ENCODE measurements around the gene PHLDB3. TPM values are rescaled to one million over a fixed set of nuclear protein-coding genes. Genes with fewer than 3 reads are reported as not detected.
"Not testable (repeated sequence)": the region's sequence is repeated elsewhere in the genome, so short reads cannot be mapped to it uniquely, and the experiment has no call there.

Gene PHLDB3
- total RNA-seq, 6 donors from 2014 or later = 1.8 to 22.6 (median 13.8) TPM

DNA sequence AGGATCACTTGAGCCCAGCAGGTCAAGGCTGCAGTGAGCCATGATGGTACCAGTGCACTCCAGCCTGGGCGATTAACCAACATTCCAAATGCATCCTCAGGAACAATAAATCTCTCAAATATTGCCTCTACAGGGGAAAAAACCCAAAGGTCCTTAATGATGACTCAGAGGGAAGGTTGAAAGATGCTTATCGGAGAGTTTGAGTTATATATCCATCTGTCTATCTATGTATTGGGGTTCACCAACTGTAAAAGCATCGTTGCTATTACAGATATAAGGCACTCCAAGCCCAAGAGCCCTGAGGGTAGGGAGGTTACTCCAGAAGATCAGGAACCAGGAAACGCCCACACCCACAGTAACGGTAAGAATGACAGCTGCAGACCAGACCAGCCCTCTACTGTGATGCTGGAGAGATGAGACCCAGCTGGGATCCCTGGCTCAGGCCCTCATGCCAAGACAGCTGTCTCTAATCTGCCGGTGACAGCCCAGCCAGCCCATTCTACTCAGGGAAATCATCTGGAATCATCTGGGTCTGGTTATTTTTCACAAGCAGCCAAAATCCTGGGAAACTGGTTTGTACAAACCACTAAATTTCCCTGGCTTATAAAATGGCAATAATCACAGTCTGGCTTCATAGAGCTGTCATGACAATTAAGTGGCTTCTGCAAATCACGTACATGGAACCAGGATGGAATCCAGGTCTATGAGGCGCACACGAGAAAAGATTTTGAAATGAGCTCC is 66.1 kb downstream of the PHLDB3 start:
- WGBS, 2 donors = 56 to 59% methylated on average over 9 of the region's 9 CpGs
- ATAC-seq (ENCODE audit: low FRiP score in 2 of 2) (peak; percentile 68 to 90), DNase-seq (peak in 1 of 2 donors; percentile 29)
- H3K9me3 ChIP-seq = no peaks in the 10 kb centered on the region
- peak overlapping the region; percentile 31 to 66 (median 38) for H3K27ac ChIP-seq
- H3K4me1 ChIP-seq = peaks cover 13 to 19% (median 17%) of the 10 kb centered on the region in 4 donors
- H3K4me3 ChIP-seq = no peak overlapping the region
- no peaks in the 10 kb centered on the region for H3K36me3 ChIP-seq
- TF ChIP-seq POLR2A (IDR thresholded peaks at IDR 0.05) (no peak), EP300 (IDR thresholded peaks at IDR 0.05) (no peak), POLR2AphosphoS5 (IDR thresholded peaks at IDR 0.05) (peak; percentile 70 to 72)
- TF ChIP-seq, protein P1, sequence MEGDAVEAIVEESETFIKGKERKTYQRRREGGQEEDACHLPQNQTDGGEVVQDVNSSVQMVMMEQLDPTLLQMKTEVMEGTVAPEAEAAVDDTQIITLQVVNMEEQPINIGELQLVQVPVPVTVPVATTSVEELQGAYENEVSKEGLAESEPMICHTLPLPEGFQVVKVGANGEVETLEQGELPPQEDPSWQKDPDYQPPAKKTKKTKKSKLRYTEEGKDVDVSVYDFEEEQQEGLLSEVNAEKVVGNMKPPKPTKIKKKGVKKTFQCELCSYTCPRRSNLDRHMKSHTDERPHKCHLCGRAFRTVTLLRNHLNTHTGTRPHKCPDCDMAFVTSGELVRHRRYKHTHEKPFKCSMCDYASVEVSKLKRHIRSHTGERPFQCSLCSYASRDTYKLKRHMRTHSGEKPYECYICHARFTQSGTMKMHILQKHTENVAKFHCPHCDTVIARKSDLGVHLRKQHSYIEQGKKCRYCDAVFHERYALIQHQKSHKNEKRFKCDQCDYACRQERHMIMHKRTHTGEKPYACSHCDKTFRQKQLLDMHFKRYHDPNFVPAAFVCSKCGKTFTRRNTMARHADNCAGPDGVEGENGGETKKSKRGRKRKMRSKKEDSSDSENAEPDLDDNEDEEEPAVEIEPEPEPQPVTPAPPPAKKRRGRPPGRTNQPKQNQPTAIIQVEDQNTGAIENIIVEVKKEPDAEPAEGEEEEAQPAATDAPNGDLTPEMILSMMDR (IDR thresholded peaks at IDR 0.05) = no peak
- H3K27me3 ChIP-seq = no peaks in the 10 kb centered on the region

- H3K27ac ChIP-seq = peak overlapping the region in 1 of 4 donors; percentile 31
- H3K4me1 ChIP-seq = peaks cover 13 to 24% (median 17%) of the 10 kb centered on the region in 4 donors
- no peaks in the 10 kb centered on the region for H3K36me3 ChIP-seq
- H3K4me3 ChIP-seq = no peak overlapping the region
- no peak for TF ChIP-seq POLR2AphosphoS5 (IDR thresholded peaks at IDR 0.05)
- no peak for TF ChIP-seq EP300 (IDR thresholded peaks at IDR 0.05)
- no peak for TF ChIP-seq POLR2A (IDR thresholded peaks at IDR 0.05)
- TF ChIP-seq, protein P1 (IDR thresholded peaks at IDR 0.05) = no peak
- ATAC-seq (ENCODE audit: low FRiP score in 2 of 2) (no peak), DNase-seq (no peak)
- 86 to 98% methylated on average over 6 of the region's 6 CpGs for WGBS, 2 donors
- H3K27me3 ChIP-seq = no peaks in the 10 kb centered on the region
- no peaks in the 10 kb centered on the region for H3K9me3 ChIP-seq
Measured at GRCh38 chr19:43437712-43438111, 66.8 kb downstream of the PHLDB3 start.

DNA sequence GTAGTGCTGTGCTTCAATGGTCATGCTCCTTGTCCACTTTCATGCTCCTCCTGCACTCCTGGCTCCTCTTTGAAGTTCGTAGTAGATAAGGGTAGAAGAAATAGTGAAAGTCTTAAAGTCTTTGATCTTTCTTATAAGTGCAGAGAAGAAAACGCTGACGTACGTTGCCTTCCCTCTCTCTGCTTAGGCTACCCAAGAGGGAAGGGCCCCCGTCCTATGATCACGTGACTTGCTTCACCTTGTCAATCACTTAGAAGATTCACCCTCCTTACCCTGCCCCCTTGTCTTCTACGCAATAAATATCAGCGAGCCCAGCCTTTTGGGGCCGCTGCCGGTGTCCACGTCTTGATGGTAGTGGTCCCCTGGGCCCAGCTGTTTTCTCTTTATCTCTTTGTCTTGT is 67.3 kb downstream of the PHLDB3 start:
- DNase-seq; H3K4me3 ChIP-seq; H3K9me3 ChIP-seq; H3K27me3 ChIP-seq; ATAC-seq (ENCODE audit: low FRiP score in 2 of 2); H3K36me3 ChIP-seq; H3K27ac ChIP-seq: not testable (repeated sequence)
- peaks cover 13 to 24% (median 17%) of the 10 kb centered on the region in 4 donors for H3K4me1 ChIP-seq
- 85 to 86% methylated on average over 11 of the region's 11 CpGs for WGBS, 2 donors

- peaks cover 15 to 24% (median 17%) of the 10 kb centered on the region in 4 donors for H3K4me1 ChIP-seq
- ATAC-seq (ENCODE audit: low FRiP score in 2 of 2) = no peak
- H3K27me3 ChIP-seq = no peaks in the 10 kb centered on the region
- H3K4me3 ChIP-seq = no peak overlapping the region
- TF ChIP-seq POLR2AphosphoS5 (IDR thresholded peaks at IDR 0.05) (no peak), POLR2A (IDR thresholded peaks at IDR 0.05) (no peak)
- TF ChIP-seq, protein P1 (IDR thresholded peaks at IDR 0.05) = no peak
- H3K36me3 ChIP-seq = no peaks in the 10 kb centered on the region
- H3K9me3 ChIP-seq = no peaks in the 10 kb centered on the region
- no peak overlapping the region for H3K27ac ChIP-seq
- 79 to 82% methylated on average over 3 of the region's 3 CpGs for WGBS, 2 donors
- no peak for DNase-seq
Measured at GRCh38 chr19:43435775-43436174, 68.8 kb downstream of the PHLDB3 start.

GRCh38 chr19:43433689-43434088 is 70.9 kb downstream of the PHLDB3 start:
- DNase-seq = no peak
- Histone ChIP-seq H3K9me3 (no peaks in the 10 kb centered on the region), H3K36me3 (no peaks in the 10 kb centered on the region), H3K27ac (no peak overlapping the region), H3K4me1 (peaks cover 6 to 26% (median 16%) of the 10 kb centered on the region in 4 donors), H3K27me3 (no peaks in the 10 kb centered on the region), H3K4me3 (no peak overlapping the region)
- ATAC-seq (ENCODE audit: low FRiP score in 2 of 2) = no peak
- no peak for TF ChIP-seq POLR2AphosphoS5 (IDR thresholded peaks at IDR 0.05)
- no peak for TF ChIP-seq POLR2A (IDR thresholded peaks at IDR 0.05)
- TF ChIP-seq EP300 (IDR thresholded peaks at IDR 0.05) = no peak
- TF ChIP-seq, protein P1 (IDR thresholded peaks at IDR 0.05) = no peak
- WGBS, 2 donors = 81 to 94% methylated on average over 5 to 6 of the region's 6 CpGs
